HG02943 (cell line): ENCODE data around the gene MEGF11.

Experiments used
- ATAC-seq: cut with Tn5 transposase; IDR thresholded peaks from one replicate; pipeline ENCODE4 v1.9.1; 2021; ENCODE audit warnings: mild to moderate bottlenecking, low read depth, moderate library complexity; ENCODE audit not compliant: unreplicated experiment

Gene MEGF11

GRCh38 chr15:66222273-66223198, 31.0 kb downstream of the MEGF11 start:
- no peak for ATAC-seq

- ATAC-seq = no peak
These were observed 32.4 kb downstream of the MEGF11 start for GRCh38 chr15:66221126-66221525.

GRCh38 chr15:66220601-66221000, 32.9 kb downstream of the MEGF11 start:
- no peak for ATAC-seq

- ATAC-seq = no peak
These were observed 34.2 kb downstream of the MEGF11 start for GRCh38 chr15:66219339-66219738.

- no peak for ATAC-seq
These were observed 36.7 kb downstream of the MEGF11 start for GRCh38 chr15:66216806-66217205.

GRCh38 chr15:66215811-66216210, 37.7 kb downstream of the MEGF11 start:
- ATAC-seq = no peak

- ATAC-seq = no peak
These were observed 39.3 kb downstream of the MEGF11 start for GRCh38 chr15:66214246-66214645.

- no peak for ATAC-seq
These were observed 41.0 kb downstream of the MEGF11 start for GRCh38 chr15:66212563-66212921.

- no peak for ATAC-seq
These were observed 41.6 kb downstream of the MEGF11 start for GRCh38 chr15:66211670-66212562.

GRCh38 chr15:66210684-66211083, 42.9 kb downstream of the MEGF11 start:
- no peak for ATAC-seq

GRCh38 chr15:66198757-66199156, 54.8 kb downstream of the MEGF11 start:
- ATAC-seq = no peak

GRCh38 chr15:66196602-66197001, 56.9 kb downstream of the MEGF11 start:
- ATAC-seq = no peak

GRCh38 chr15:66195621-66196230, 57.8 kb downstream of the MEGF11 start:
- no peak for ATAC-seq

GRCh38 chr15:66193066-66193465, 60.5 kb downstream of the MEGF11 start:
- ATAC-seq = no peak

GRCh38 chr15:66190746-66191145, 62.8 kb downstream of the MEGF11 start:
- ATAC-seq = no peak

GRCh38 chr15:66189291-66189690, 64.3 kb downstream of the MEGF11 start:
- ATAC-seq = no peak

GRCh38 chr15:66188464-66188863, 65.1 kb downstream of the MEGF11 start:
- no peak for ATAC-seq

GRCh38 chr15:66187271-66187670, 66.3 kb downstream of the MEGF11 start:
- no peak for ATAC-seq

- no peak for ATAC-seq
These were observed 67.3 kb downstream of the MEGF11 start for GRCh38 chr15:66186049-66186825.
